Lung (tissue), 12 donors: ENCODE measurements around the gene AFP. TPM values are rescaled to one million over a fixed set of nuclear protein-coding genes. Genes with fewer than 3 reads are reported as not detected.

ENCODE experiments used
- ATAC-seq: fragments of 200-7000 bp; cut with Tn5 transposase; one replicate; pipeline ENCODE4 v1.9.1; 2020; ENCODE audit warnings: moderate number of reproducible peaks; ENCODE audit not compliant: insufficient read depth, low FRiP score
- DNase-seq, 3 donors: peaks; one replicate each; pipeline ENCODE4 v3.0.0-alpha.2; 2013 to 2017
- H3K27ac ChIP-seq, 2 donors: one replicate each; pipeline ENCODE4 v1.5.1; 2013; ENCODE audit warnings: mild to moderate bottlenecking in 2 of 2, moderate library complexity in 2 of 2, control low read depth in 1 of 2, inconsistent platforms in 1 of 2, low read depth in 1 of 2, low read length in 1 of 2
- H3K27me3 ChIP-seq, 3 donors: one replicate each; pipeline ENCODE4 v1.5.1; 2013; ENCODE audit warnings: low read length in 2 of 3; ENCODE audit not compliant: control insufficient read depth in 3 of 3, insufficient read depth in 3 of 3
- H3K36me3 ChIP-seq, 4 donors: one replicate each; pipeline ENCODE4 v1.5.1; 2013; ENCODE audit warnings: low read length in 4 of 4, mild to moderate bottlenecking in 1 of 4, moderate library complexity in 1 of 4; ENCODE audit not compliant: control insufficient read depth in 4 of 4, insufficient read depth in 4 of 4
- H3K4me1 ChIP-seq, 5 donors: one replicate each; pipeline ENCODE4 v1.5.1; 2013; ENCODE audit warnings: low read length in 5 of 5, mild to moderate bottlenecking in 2 of 5, moderate library complexity in 1 of 5; ENCODE audit not compliant: control insufficient read depth in 5 of 5, insufficient read depth in 5 of 5
- H3K4me3 ChIP-seq: one replicate; pipeline ENCODE4 v1.5.1; 2013; ENCODE audit warnings: mild to moderate bottlenecking, control low read depth, moderate library complexity
- H3K9ac ChIP-seq, 2 donors: one replicate each; pipeline ENCODE4 v1.5.1; 2013; ENCODE audit warnings: low read length in 2 of 2, control low read depth in 1 of 2; ENCODE audit not compliant: insufficient read depth in 1 of 2
- H3K9me3 ChIP-seq, 4 donors: one replicate each; pipeline ENCODE4 v1.5.1; 2013; ENCODE audit warnings: low read length in 3 of 4, mild to moderate bottlenecking in 1 of 4, moderate library complexity in 1 of 4; ENCODE audit not compliant: control insufficient read depth in 4 of 4, insufficient read depth in 3 of 4
- WGBS, 2 donors: extraction: QIAGEN DNeasy Blood & Tissue Kit; methylation state at CpG; one replicate each; pipeline ENCODE4 v1.1.7; 2013; 5-methylcytosine and 5-hydroxymethylcytosine counted together
- polyA plus RNA-seq, 2 donors: library from polyadenylated mRNA; stranded (reverse); fragments of 200-250 nt; gene quantifications; one replicate each; pipeline ENCODE4 v1.2.1, GENCODE V29; 2013
- total RNA-seq, 2 donors: library from RNA; depleted of rRNA in 1 of 2; stranded (reverse); fragments of >200 nt in 1 of 2; gene quantifications; one replicate each; pipeline ENCODE4 v1.2.1, GENCODE V29; 2014 to 2021
- TF ChIP-seq, protein P1 (sequence below): IDR thresholded peaks from 2 replicates; pipeline ENCODE4 v1.5.1; 2012; ENCODE audit warnings: mild to moderate bottlenecking; ENCODE audit errors: control extremely low read depth, extremely low read depth
- donor health status: control.
- donor health status: control.
- donor health status: Bipolar disorder and iron deficiency.
- donor health status: healthy.
- donor health status: DM: yes; HTN: yes; CAD: no.

Gene AFP
- total and polyA plus RNA-seq, 4 donors, result 0.11 to 1.3 TPM; not detected in 2

DNA sequence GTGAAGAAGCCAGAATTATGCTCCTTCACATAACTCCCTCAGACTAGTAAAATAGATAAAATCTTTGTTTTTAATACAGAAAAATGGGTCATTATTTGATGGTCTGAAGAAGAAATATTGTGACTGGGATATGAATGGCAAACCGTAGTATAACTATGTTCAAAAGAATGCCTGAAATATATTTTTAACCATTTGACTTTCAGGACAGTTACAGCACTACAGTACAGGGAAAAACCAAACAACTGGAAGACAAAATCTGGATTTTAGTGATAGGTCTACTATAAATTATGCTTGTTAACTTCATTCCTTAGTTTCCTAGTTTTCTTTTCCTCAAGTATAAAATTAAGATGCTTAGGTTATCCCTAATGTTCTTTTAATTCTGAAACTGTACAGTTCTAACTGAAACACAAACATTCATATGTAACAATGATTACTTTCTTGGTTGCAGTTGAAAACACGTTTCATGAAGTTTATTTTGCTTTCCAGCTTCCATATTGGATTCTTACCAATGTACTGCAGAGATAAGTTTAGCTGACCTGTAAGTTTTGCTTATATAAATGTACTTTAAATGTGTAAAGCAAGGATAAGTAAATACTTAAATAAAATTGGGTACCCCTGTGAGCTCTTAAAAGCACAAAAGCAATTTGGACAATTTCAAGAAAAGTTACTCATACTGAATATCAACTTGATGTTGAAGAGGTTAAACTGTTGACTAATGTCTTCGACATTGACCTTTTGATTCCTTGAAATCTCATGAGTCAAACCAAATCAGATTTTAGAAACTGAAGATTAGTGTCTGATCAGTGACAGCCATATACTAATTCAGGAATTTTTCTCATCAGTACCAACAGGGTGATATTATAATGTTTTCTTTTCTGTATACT lies 895 bp downstream of the AFP start:
- H3K9ac ChIP-seq, result no peak overlapping the region
- no peaks in the 10 kb centered on the region for H3K9me3 ChIP-seq
- H3K27me3 ChIP-seq, result no peaks in the 10 kb centered on the region
- no peaks in the 10 kb centered on the region for H3K4me1 ChIP-seq
- no peak for ATAC-seq
- H3K36me3 ChIP-seq, result no peaks in the 10 kb centered on the region
- no peak for DNase-seq
- H3K27ac ChIP-seq, result no peak overlapping the region
- H3K4me3 ChIP-seq, result no peak overlapping the region
- 58 to 76% methylated on average over 3 of the region's 3 CpGs for WGBS, 2 donors
- TF ChIP-seq, protein P1, sequence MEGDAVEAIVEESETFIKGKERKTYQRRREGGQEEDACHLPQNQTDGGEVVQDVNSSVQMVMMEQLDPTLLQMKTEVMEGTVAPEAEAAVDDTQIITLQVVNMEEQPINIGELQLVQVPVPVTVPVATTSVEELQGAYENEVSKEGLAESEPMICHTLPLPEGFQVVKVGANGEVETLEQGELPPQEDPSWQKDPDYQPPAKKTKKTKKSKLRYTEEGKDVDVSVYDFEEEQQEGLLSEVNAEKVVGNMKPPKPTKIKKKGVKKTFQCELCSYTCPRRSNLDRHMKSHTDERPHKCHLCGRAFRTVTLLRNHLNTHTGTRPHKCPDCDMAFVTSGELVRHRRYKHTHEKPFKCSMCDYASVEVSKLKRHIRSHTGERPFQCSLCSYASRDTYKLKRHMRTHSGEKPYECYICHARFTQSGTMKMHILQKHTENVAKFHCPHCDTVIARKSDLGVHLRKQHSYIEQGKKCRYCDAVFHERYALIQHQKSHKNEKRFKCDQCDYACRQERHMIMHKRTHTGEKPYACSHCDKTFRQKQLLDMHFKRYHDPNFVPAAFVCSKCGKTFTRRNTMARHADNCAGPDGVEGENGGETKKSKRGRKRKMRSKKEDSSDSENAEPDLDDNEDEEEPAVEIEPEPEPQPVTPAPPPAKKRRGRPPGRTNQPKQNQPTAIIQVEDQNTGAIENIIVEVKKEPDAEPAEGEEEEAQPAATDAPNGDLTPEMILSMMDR, result no peak

DNA sequence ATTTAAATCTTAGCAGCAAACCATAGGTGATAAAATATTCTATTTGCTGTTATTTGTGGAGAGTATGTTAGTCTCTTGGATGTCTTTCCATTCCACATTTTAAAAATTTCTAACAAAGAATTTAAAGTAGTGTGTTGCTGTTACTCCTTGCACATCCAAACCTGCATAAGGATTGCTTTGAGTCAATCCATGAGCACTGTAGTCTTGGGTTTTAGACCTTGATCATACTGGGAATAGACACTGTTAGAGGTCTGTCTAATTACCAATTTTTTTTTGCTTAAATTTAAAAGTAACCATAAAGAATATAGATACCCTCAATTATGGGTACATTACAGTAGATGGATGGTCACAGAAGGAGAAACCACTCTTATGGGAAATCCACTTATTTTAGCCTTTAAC lies 1.5 kb downstream of the AFP start:
- Histone ChIP-seq H3K9ac (no peak overlapping the region), H3K36me3 (no peaks in the 10 kb centered on the region), H3K27me3 (no peaks in the 10 kb centered on the region), H3K4me1 (no peaks in the 10 kb centered on the region), H3K4me3 (no peak overlapping the region), H3K27ac (no peak overlapping the region), H3K9me3 (no peaks in the 10 kb centered on the region)
- TF ChIP-seq, protein P1, result no peak
- ATAC-seq, result no peak
- DNase-seq, result no peak

DNA sequence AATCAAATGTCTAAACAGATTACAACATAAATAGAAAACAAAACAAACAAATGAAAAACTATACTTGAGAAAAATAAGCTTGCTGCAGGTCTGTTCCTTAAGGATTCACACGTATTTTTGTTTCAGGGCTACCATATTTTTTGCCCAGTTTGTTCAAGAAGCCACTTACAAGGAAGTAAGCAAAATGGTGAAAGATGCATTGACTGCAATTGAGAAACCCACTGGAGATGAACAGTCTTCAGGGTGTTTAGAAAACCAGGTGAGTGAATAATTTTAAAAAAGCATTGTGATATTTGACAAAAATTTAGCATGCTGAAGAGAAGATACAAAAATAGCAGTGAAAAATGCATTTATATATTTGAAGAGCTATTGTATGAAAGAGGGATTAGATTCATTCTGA lies 2.0 kb downstream of the AFP start:
- ATAC-seq (no peak), DNase-seq (no peak)
- H3K9ac ChIP-seq, result no peak overlapping the region
- H3K36me3 ChIP-seq, result no peaks in the 10 kb centered on the region
- no peaks in the 10 kb centered on the region for H3K4me1 ChIP-seq
- no peak overlapping the region for H3K4me3 ChIP-seq
- no peaks in the 10 kb centered on the region for H3K27me3 ChIP-seq
- H3K27ac ChIP-seq, result no peak overlapping the region
- 78 to 88% methylated on average over 1 of the region's 1 CpG for WGBS, 2 donors
- TF ChIP-seq, protein P1, result no peak
- H3K9me3 ChIP-seq, result no peaks in the 10 kb centered on the region
